Measurements from ENCODE around the gene SEC11C. TPM values are rescaled to one million over a fixed set of nuclear protein-coding genes. Genes with fewer than 3 reads are reported as not detected.

SEC11C gene
- total RNA-seq, 2 experiments from 2014 or later, result 49.0 to 52.5 TPM

GRCh38 chr18:59149007-59149406, 9.3 kb downstream of the SEC11C start:
- CTCF ChIA-PET, result interaction anchor here (1.4 kb wide), 1 partner anchor 8 kb away, joined by 4 read pairs; no protein-coding TSS in a partner anchor
- Mint-ChIP-seq H3K27ac (no peak overlapping the region), H3K9me3 (ENCODE audit: insufficient read depth) (no peaks in the 10 kb centered on the region), H3K4me3 (no peak overlapping the region), H3K27me3 (ENCODE audit: low read depth) (no peaks in the 10 kb centered on the region), H3K36me3 (ENCODE audit: low read depth) (peaks cover 12% of the 10 kb centered on the region), H3K4me1 (ENCODE audit: low read depth) (peaks cover 30% of the 10 kb centered on the region)
- POLR2A ChIA-PET, result no interaction called here
- DNase-seq (no peak), ATAC-seq (no peak)

DNA sequence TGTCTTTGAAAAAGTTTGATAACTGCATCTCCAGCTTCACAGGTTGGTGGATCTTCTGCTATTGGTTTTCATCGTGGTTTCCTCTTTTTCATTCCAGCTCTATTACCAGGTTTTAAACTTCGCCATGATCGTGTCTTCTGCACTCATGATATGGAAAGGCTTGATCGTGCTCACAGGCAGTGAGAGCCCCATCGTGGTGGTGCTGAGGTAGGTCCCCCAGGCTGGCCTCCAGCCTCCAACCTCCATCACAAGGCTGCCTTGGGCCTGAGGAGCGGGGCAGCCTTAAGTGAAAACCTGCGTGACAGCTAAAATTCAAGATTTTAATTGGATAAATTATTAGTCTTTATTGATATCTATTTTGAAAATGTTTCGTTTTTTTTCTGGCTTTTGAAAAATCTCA, 9.7 kb downstream of the SEC11C start:
- Mint-ChIP-seq H3K36me3 (ENCODE audit: low read depth) (peaks cover 16% of the 10 kb centered on the region), H3K4me1 (ENCODE audit: low read depth) (peaks cover 26% of the 10 kb centered on the region), H3K9me3 (ENCODE audit: insufficient read depth) (no peaks in the 10 kb centered on the region), H3K27me3 (ENCODE audit: low read depth) (no peaks in the 10 kb centered on the region), H3K27ac (no peak overlapping the region), H3K4me3 (no peak overlapping the region)
- ATAC-seq (no peak), DNase-seq (no peak)
- ChIA-PET POLR2A (no interaction called here), CTCF (interaction anchor here (1.4 kb wide), 1 partner anchor 9 kb away, joined by 4 read pairs; no protein-coding TSS in a partner anchor)

GRCh38 chr18:59150236-59150635, 10.6 kb downstream of the SEC11C start:
- ATAC-seq, result peak; percentile 39
- peaks cover 25% of the 10 kb centered on the region for H3K4me1 Mint-ChIP-seq (ENCODE audit: low read depth)
- no peak for DNase-seq
- H3K27me3 Mint-ChIP-seq (ENCODE audit: low read depth), result no peaks in the 10 kb centered on the region
- no peak overlapping the region for H3K27ac Mint-ChIP-seq
- CTCF ChIA-PET, result interaction anchor here (1.4 kb wide), 1 partner anchor 9 kb away, joined by 4 read pairs; no protein-coding TSS in a partner anchor
- peaks cover 17% of the 10 kb centered on the region for H3K36me3 Mint-ChIP-seq (ENCODE audit: low read depth)
- POLR2A ChIA-PET, result no interaction called here
- no peaks in the 10 kb centered on the region for H3K9me3 Mint-ChIP-seq (ENCODE audit: insufficient read depth)
- H3K4me3 Mint-ChIP-seq, result no peak overlapping the region

GRCh38 chr18:59155153-59155552, 15.5 kb downstream of the SEC11C start:
- ATAC-seq (no peak), DNase-seq (no peak)
- peaks cover 10% of the 10 kb centered on the region for H3K4me1 Mint-ChIP-seq (ENCODE audit: low read depth)
- ChIA-PET CTCF (no interaction called here), POLR2A (no interaction called here)
- no peak overlapping the region for H3K4me3 Mint-ChIP-seq
- no peak overlapping the region for H3K27ac Mint-ChIP-seq
- peaks cover 26% of the 10 kb centered on the region for H3K36me3 Mint-ChIP-seq (ENCODE audit: low read depth)
- H3K27me3 Mint-ChIP-seq (ENCODE audit: low read depth), result no peaks in the 10 kb centered on the region
- no peaks in the 10 kb centered on the region for H3K9me3 Mint-ChIP-seq (ENCODE audit: insufficient read depth)

GRCh38 chr18:59156316-59156715, 16.6 kb downstream of the SEC11C start:
- Mint-ChIP-seq H3K9me3 (ENCODE audit: insufficient read depth) (no peaks in the 10 kb centered on the region), H3K27ac (no peak overlapping the region), H3K36me3 (ENCODE audit: low read depth) (peaks cover 26% of the 10 kb centered on the region), H3K27me3 (ENCODE audit: low read depth) (no peaks in the 10 kb centered on the region), H3K4me3 (no peak overlapping the region), H3K4me1 (ENCODE audit: low read depth) (no peaks in the 10 kb centered on the region)
- POLR2A ChIA-PET, result no interaction called here
- DNase-seq (no peak), ATAC-seq (no peak)
- CTCF ChIA-PET, result no interaction called here

DNA sequence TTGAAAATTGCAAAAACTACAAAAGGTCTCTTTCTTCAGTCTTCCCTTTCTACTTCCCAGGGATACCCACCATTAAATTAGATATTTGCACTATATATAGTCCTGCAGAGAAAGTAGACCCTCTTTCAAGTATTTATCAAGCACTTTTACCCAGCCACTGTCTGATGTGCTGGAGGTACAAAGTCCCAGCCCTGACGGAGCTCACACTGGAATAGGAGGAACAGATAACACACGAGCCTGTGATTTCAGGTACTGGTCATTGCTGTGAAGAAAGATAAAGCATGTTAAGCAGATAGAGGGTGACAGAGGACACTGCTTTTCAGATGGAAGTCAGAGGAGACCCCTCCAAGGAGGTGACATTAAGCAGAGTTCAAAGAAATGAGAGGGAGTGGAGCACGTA, 19.6 kb downstream of the SEC11C start:
- Mint-ChIP-seq H3K27ac (no peak overlapping the region), H3K9me3 (ENCODE audit: insufficient read depth) (no peaks in the 10 kb centered on the region), H3K4me1 (ENCODE audit: low read depth) (no peaks in the 10 kb centered on the region), H3K27me3 (ENCODE audit: low read depth) (no peaks in the 10 kb centered on the region), H3K4me3 (no peak overlapping the region), H3K36me3 (ENCODE audit: low read depth) (peaks cover 12% of the 10 kb centered on the region)
- DNase-seq, result no peak
- no peak for ATAC-seq
- ChIA-PET CTCF (no interaction called here), POLR2A (no interaction called here)

DNA sequence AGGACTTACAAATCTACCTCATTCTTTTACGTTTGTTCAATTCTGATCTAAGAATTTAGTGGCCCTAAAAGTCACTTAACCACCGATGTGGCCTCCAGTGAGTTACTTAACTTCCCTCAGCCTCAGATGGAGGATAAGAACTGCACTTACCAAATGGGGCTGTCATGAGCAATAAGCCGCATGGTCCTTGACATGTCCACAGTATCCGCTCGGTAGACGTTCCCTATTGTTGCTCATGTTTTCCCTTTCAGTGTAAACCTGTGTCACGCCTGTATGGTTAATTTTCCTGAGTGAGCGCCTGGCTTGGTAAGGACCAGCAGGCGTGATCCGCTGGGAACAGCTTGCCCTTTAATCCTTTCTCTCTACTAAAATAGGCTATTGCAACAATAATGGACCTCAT, 20.3 kb downstream of the SEC11C start:
- Mint-ChIP-seq H3K27me3 (ENCODE audit: low read depth) (no peaks in the 10 kb centered on the region), H3K36me3 (ENCODE audit: low read depth) (peaks cover 9% of the 10 kb centered on the region), H3K9me3 (ENCODE audit: insufficient read depth) (no peaks in the 10 kb centered on the region), H3K27ac (no peak overlapping the region), H3K4me1 (ENCODE audit: low read depth) (no peaks in the 10 kb centered on the region), H3K4me3 (no peak overlapping the region)
- ATAC-seq (no peak), DNase-seq (no peak)
- POLR2A ChIA-PET, result no interaction called here
- CTCF ChIA-PET, result no interaction called here

GRCh38 chr18:59172664-59173249, 33.1 kb downstream of the SEC11C start:
- ATAC-seq (no peak), DNase-seq (no peak)
- Mint-ChIP-seq H3K9me3 (ENCODE audit: insufficient read depth) (peaks cover 21% of the 10 kb centered on the region), H3K36me3 (ENCODE audit: low read depth) (peaks cover 3% of the 10 kb centered on the region), H3K27ac (no peak overlapping the region), H3K4me1 (ENCODE audit: low read depth) (no peaks in the 10 kb centered on the region), H3K4me3 (no peak overlapping the region), H3K27me3 (ENCODE audit: low read depth) (peaks cover 9% of the 10 kb centered on the region)
- ChIA-PET POLR2A (no interaction called here), CTCF (no interaction called here)

GRCh38 chr18:59177485-59177884, 37.8 kb downstream of the SEC11C start:
- no peak for ATAC-seq
- no peak overlapping the region for H3K27ac Mint-ChIP-seq
- peaks cover 13% of the 10 kb centered on the region for H3K9me3 Mint-ChIP-seq (ENCODE audit: insufficient read depth)
- H3K27me3 Mint-ChIP-seq (ENCODE audit: low read depth), result no peaks in the 10 kb centered on the region
- CTCF ChIA-PET, result interaction anchor here (1.3 kb wide), 1 partner anchor 646 kb away, joined by 3 read pairs; no protein-coding TSS in a partner anchor
- H3K36me3 Mint-ChIP-seq (ENCODE audit: low read depth), result peaks cover 3% of the 10 kb centered on the region
- no peak for DNase-seq
- H3K4me3 Mint-ChIP-seq, result no peak overlapping the region
- POLR2A ChIA-PET, result no interaction called here
- no peaks in the 10 kb centered on the region for H3K4me1 Mint-ChIP-seq (ENCODE audit: low read depth)

DNA sequence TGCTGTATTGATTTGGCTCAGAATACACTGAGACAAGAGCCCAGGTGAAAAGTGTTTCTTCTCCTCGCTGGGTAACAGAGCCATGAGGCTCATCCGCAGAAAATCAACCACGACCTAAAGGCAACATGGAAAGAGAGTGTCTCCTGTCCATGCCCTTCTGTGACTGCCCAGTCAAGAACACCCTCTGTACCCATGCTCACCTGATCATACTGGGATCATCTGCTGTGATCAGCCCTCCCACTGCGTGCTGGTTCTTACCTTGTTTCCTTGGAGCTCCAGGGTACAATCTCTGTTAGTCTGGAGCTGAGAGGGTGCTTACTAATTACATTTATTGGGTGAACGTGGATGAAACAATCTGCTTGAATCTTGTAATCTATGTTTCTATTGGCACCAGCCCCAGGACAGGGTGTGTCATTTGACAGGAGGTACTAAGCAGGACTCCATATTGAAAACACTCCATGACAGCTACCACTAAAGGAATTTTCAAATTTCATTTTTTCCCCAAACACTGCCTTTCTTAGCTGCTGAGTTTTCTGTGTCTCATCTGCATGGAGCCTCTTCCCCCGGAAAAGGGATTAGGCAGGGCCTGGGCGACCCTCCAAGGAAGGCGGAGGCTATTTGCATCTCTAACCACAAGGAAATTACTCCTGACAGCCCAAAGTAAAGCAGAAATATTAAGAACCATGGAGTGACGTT, 40.6 kb downstream of the SEC11C start:
- POLR2A ChIA-PET, result no interaction called here
- CTCF ChIA-PET, result no interaction called here

GRCh38 chr18:59182673-59183072, 43.0 kb downstream of the SEC11C start:
- no peak for ATAC-seq
- Mint-ChIP-seq H3K27ac (no peak overlapping the region), H3K9me3 (ENCODE audit: insufficient read depth) (no peaks in the 10 kb centered on the region), H3K4me1 (ENCODE audit: low read depth) (no peaks in the 10 kb centered on the region), H3K4me3 (no peak overlapping the region), H3K27me3 (ENCODE audit: low read depth) (peaks cover 6% of the 10 kb centered on the region), H3K36me3 (ENCODE audit: low read depth) (no peaks in the 10 kb centered on the region)
- CTCF ChIA-PET, result no interaction called here
- DNase-seq, result no peak
- POLR2A ChIA-PET, result no interaction called here

More for the DNA sequence above, 40.6 kb downstream of the SEC11C start:
- Mint-ChIP-seq H3K36me3 (ENCODE audit: low read depth) (no peaks in the 10 kb centered on the region), H3K27me3 (ENCODE audit: low read depth) (peaks cover 6% of the 10 kb centered on the region), H3K9me3 (ENCODE audit: insufficient read depth) (no peaks in the 10 kb centered on the region), H3K4me1 (ENCODE audit: low read depth) (no peaks in the 10 kb centered on the region), H3K4me3 (no peak overlapping the region), H3K27ac (no peak overlapping the region)
- ATAC-seq (no peak), DNase-seq (no peak)

DNA sequence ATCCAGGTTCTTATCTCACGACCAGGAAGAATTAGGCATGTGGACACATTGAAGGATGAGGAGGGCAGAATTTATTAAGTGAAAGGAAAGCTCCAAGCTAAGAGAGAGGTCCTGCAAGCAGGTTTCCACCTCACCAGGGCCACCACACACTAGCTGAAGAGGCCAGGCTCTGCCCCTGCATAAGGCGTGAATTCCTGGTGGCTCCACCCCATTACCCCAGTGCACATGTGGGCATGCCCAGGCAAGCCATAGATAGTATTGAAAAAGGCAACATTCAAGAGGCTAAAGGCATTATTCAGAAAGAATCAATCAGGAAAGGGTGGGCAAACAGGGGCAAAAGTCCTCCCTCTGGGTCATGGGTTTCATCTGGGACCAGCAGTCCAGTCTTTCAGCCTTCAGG, 49.3 kb downstream of the SEC11C start:
- CTCF ChIA-PET, result no interaction called here

GRCh38 chr18:59189746-59190145, 50.1 kb downstream of the SEC11C start:
- Mint-ChIP-seq H3K27me3 (ENCODE audit: low read depth) (no peaks in the 10 kb centered on the region), H3K4me1 (ENCODE audit: low read depth) (no peaks in the 10 kb centered on the region), H3K27ac (no peak overlapping the region), H3K9me3 (ENCODE audit: insufficient read depth) (no peaks in the 10 kb centered on the region), H3K36me3 (ENCODE audit: low read depth) (no peaks in the 10 kb centered on the region), H3K4me3 (no peak overlapping the region)
- DNase-seq, result no peak
- ChIA-PET POLR2A (no interaction called here), CTCF (no interaction called here)
- ATAC-seq, result no peak

More for the DNA sequence above, 49.3 kb downstream of the SEC11C start:
- Mint-ChIP-seq H3K4me1 (ENCODE audit: low read depth) (no peaks in the 10 kb centered on the region), H3K36me3 (ENCODE audit: low read depth) (no peaks in the 10 kb centered on the region), H3K4me3 (no peak overlapping the region), H3K9me3 (ENCODE audit: insufficient read depth) (no peaks in the 10 kb centered on the region), H3K27me3 (ENCODE audit: low read depth) (peaks cover 2% of the 10 kb centered on the region), H3K27ac (no peak overlapping the region)
- POLR2A ChIA-PET, result no interaction called here
- ATAC-seq, result no peak
- no peak for DNase-seq
